ENCODE measurements around the gene MRPS18C. TPM values are rescaled to one million over a fixed set of nuclear protein-coding genes. Genes with fewer than 3 reads are reported as not detected.

MRPS18C gene
- polyA plus RNA-seq, 3 donors: 13.6 to 70.5 (median 42.4) TPM

GRCh38 chr4:83449009-83449408 lies 6.8 kb upstream of the MRPS18C start:
- intact Hi-C loops (cut with micrococcal nuclease): no loop called here
- Mint-ChIP-seq H3K36me3 (peaks cover 46 to 62% of the 10 kb centered on the region in 2 donors), H3K27ac (no peak overlapping the region), H3K4me3 (no peak overlapping the region), H3K4me1 (peaks cover 5% of the 10 kb centered on the region), H3K27me3 (ENCODE audit: low read depth in 3 of 3) (peaks cover 0 to 3% (median 1%) of the 10 kb centered on the region in 3 donors), H3K9me3 (peaks cover 0 to 1% (median 0%) of the 10 kb centered on the region in 7 donors)
- no peak overlapping the region for H3K4me3 ChIP-seq (replicated peaks in 1 of 3; ENCODE audit: low read depth in 2 of 3, low read length in 3 of 3)
- no peak overlapping the region for H3K4me2 ChIP-seq (replicated peaks; ENCODE audit: extremely low read depth, low read length, poor library complexity, severe bottlenecking)
- no peak overlapping the region for H3K9ac ChIP-seq (ENCODE audit: insufficient read depth, low read length, poor library complexity, severe bottlenecking)
- H3K27me3 ChIP-seq (ENCODE audit: control insufficient read depth in 2 of 2, insufficient read depth in 2 of 2, low read length in 2 of 2): no peaks in the 10 kb centered on the region
- no peak overlapping the region for H3K27ac ChIP-seq (ENCODE audit: low read depth in 1 of 2, low read length in 2 of 2)
- peaks cover 21% of the 10 kb centered on the region for H3K79me2 ChIP-seq (ENCODE audit: insufficient read depth, low read length)
- H3K9me3 ChIP-seq (replicated peaks in 1 of 2; ENCODE audit: control insufficient read depth in 1 of 2, insufficient read depth in 1 of 2, low read length in 2 of 2): no peaks in the 10 kb centered on the region
- H3K36me3 ChIP-seq (replicated peaks in 1 of 2; ENCODE audit: control insufficient read depth in 1 of 2, insufficient read depth in 2 of 2, low read length in 2 of 2): peaks cover 31 to 68% of the 10 kb centered on the region in 2 donors
- WGBS (ENCODE audit: insufficient coverage): no CpG with 5 or more reads among the region's 2 CpGs
- no peak for TF ChIP-seq CTCF (IDR thresholded peaks at IDR 0.05)
- no peaks in the 10 kb centered on the region for H4K20me1 ChIP-seq (ENCODE audit: insufficient read depth, low read length)
- no peak overlapping the region for H2AFZ ChIP-seq (ENCODE audit: insufficient read depth, low read depth, low read length, poor library complexity, severe bottlenecking)
- no peak for DNase-seq
- H3K4me1 ChIP-seq (ENCODE audit: control insufficient read depth in 1 of 2, insufficient read depth in 2 of 2, low read length in 2 of 2): peaks cover 1 to 4% of the 10 kb centered on the region in 2 donors

GRCh38 chr4:83454686-83455085 lies 1.2 kb upstream of the MRPS18C start:
- Mint-ChIP-seq H3K27ac (peak overlapping the region; percentile 53 to 100 (median 100)), H3K4me1 (peaks cover 27% of the 10 kb centered on the region), H3K27me3 (ENCODE audit: low read depth in 3 of 3) (peaks cover 0 to 3% (median 1%) of the 10 kb centered on the region in 3 donors), H3K36me3 (peaks cover 49 to 57% of the 10 kb centered on the region in 2 donors), H3K4me3 (peak overlapping the region; percentile 96 to 98), H3K9me3 (no peaks in the 10 kb centered on the region)
- Histone ChIP-seq H3K4me3 (replicated peaks in 1 of 3; ENCODE audit: low read depth in 2 of 3, low read length in 3 of 3) (peak overlapping the region; percentile 94 to 97 (median 95)), H3K27me3 (ENCODE audit: control insufficient read depth in 2 of 2, insufficient read depth in 2 of 2, low read length in 2 of 2) (no peaks in the 10 kb centered on the region), H2AFZ (ENCODE audit: insufficient read depth, low read depth, low read length, poor library complexity, severe bottlenecking) (peak overlapping the region; percentile 89), H3K79me2 (ENCODE audit: insufficient read depth, low read length) (peaks cover 72% of the 10 kb centered on the region), H3K36me3 (replicated peaks in 1 of 2; ENCODE audit: control insufficient read depth in 1 of 2, insufficient read depth in 2 of 2, low read length in 2 of 2) (peaks cover 26 to 54% of the 10 kb centered on the region in 2 donors), H3K4me1 (ENCODE audit: control insufficient read depth in 1 of 2, insufficient read depth in 2 of 2, low read length in 2 of 2) (peaks cover 21 to 31% of the 10 kb centered on the region in 2 donors), H3K9ac (ENCODE audit: insufficient read depth, low read length, poor library complexity, severe bottlenecking) (peak overlapping the region; percentile 94), H4K20me1 (ENCODE audit: insufficient read depth, low read length) (no peaks in the 10 kb centered on the region), H3K4me2 (replicated peaks; ENCODE audit: extremely low read depth, low read length, poor library complexity, severe bottlenecking) (peak overlapping the region; percentile 84), H3K27ac (ENCODE audit: low read depth in 1 of 2, low read length in 2 of 2) (peak overlapping the region in 1 of 2 donors; percentile 99), H3K9me3 (replicated peaks in 1 of 2; ENCODE audit: control insufficient read depth in 1 of 2, insufficient read depth in 1 of 2, low read length in 2 of 2) (no peaks in the 10 kb centered on the region)
- intact Hi-C loops (cut with micrococcal nuclease): loop anchor here (2.0 to 10.0 kb wide), 3 partner anchors 170 to 554 kb away; partner anchors contain the start of genes COPS4 (in 1 of the 2), COQ2 (in 1 of the 2) and THAP9 (in 1 of the 2)
- no peak for TF ChIP-seq CTCF (IDR thresholded peaks at IDR 0.05)
- WGBS (ENCODE audit: insufficient coverage): 17% methylated on average over 1 of the region's 6 CpGs
- DNase-seq: peak in 2 of 3 donors; percentile 3 to 4

All from CD14-positive monocyte (primary cell).